ENCODE data around the gene SLC28A3. TPM values are rescaled to one million over a fixed set of nuclear protein-coding genes. Genes with fewer than 3 reads are reported as not detected.

Gene SLC28A3
- total and polyA plus RNA-seq, 2 experiments from 2014 or later = not detected

DNA sequence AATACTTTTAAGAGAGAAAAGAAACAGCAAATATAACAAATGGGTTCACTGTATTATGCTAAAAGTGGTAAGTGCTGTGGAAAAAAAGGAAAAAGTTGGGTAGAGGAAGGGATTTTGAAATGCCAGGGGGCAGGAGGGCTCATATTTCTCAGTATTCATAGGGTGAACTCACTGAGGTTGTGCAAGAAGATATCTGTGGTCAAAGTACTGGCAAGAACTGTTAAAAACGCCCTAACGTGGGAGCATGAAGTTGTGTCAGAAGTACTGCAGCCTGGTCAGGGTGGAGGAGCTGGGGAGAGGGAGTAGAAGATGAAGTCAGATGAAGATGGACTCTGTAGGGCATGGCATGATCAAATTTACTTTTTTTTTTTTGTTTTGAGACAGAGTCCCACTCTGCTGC, 31.2 kb upstream of the SLC28A3 start:
- Mint-ChIP-seq H3K9me3 (peaks cover 3% of the 10 kb centered on the region; the same call in 1 of the 3 replicates), H3K27me3 (ENCODE audit: insufficient read depth, low read depth, poor library complexity) (peaks cover 8% of the 10 kb centered on the region), H3K36me3 (ENCODE audit: low read depth) (no peaks in the 10 kb centered on the region), H3K4me1 (peaks cover 5% of the 10 kb centered on the region; the same call in 2 of the 3 replicates), H3K4me3 (no peak overlapping the region), H3K27ac (peak overlapping the region; percentile 18; the same call in 1 of the 2 replicates)
- ATAC-seq = no peak
- TF ChIP-seq EZH2 (IDR thresholded peaks at IDR 0.05; ENCODE audit: low read depth, unreplicated experiment) (no peak), JUNB (IDR thresholded peaks at IDR 0.05; ENCODE audit: unreplicated experiment) (no peak), POLR2AphosphoS5 (IDR thresholded peaks at IDR 0.05; ENCODE audit: low read depth) (no peak), CTCF (conservative IDR thresholded peaks at IDR 0.05; ENCODE audit: low read depth in 2 of 2) (no peak), EZH2phosphoT487 (IDR thresholded peaks at IDR 0.05; ENCODE audit: unreplicated experiment) (no peak), STAT1 (IDR thresholded peaks at IDR 0.05; ENCODE audit: unreplicated experiment) (no peak), NANOG (IDR thresholded peaks at IDR 0.05; ENCODE audit: borderline replicate concordance) (no peak), CREB1 (CRISPR knock-in tag; IDR thresholded peaks at IDR 0.05; ENCODE audit: low read depth) (no peak), ZNF114 (CRISPR knock-in tag; IDR thresholded peaks at IDR 0.05) (no peak), REST (IDR thresholded peaks at IDR 0.05; ENCODE audit: unreplicated experiment) (no peak), ZNF331 (CRISPR knock-in tag; IDR thresholded peaks at IDR 0.05; ENCODE audit: low read depth) (no peak), ZNF462 (CRISPR knock-in tag; IDR thresholded peaks at IDR 0.05) (no peak)
- TF ChIP-seq, protein P1, sequence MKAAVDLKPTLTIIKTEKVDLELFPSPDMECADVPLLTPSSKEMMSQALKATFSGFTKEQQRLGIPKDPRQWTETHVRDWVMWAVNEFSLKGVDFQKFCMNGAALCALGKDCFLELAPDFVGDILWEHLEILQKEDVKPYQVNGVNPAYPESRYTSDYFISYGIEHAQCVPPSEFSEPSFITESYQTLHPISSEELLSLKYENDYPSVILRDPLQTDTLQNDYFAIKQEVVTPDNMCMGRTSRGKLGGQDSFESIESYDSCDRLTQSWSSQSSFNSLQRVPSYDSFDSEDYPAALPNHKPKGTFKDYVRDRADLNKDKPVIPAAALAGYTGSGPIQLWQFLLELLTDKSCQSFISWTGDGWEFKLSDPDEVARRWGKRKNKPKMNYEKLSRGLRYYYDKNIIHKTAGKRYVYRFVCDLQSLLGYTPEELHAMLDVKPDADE (IDR thresholded peaks at IDR 0.05) = no peak
- Histone ChIP-seq H3K36me3 (ENCODE audit: insufficient read depth) (no peaks in the 10 kb centered on the region), H2AFZ (peak overlapping the region; percentile 28; the same call in 1 of the 2 replicates), H3K4me3 (no peak overlapping the region), H3K9me2 (ENCODE audit: insufficient read depth) (no peaks in the 10 kb centered on the region), H3K79me2 (replicated peaks; ENCODE audit: insufficient read depth) (no peaks in the 10 kb centered on the region), H3K4me1 (ENCODE audit: insufficient read depth) (no peaks in the 10 kb centered on the region), H3K4me2 (no peak overlapping the region), H4K20me1 (replicated peaks; ENCODE audit: insufficient read depth) (no peaks in the 10 kb centered on the region), H3K27me3 (ENCODE audit: insufficient read depth) (no peaks in the 10 kb centered on the region), H3K27ac (ENCODE audit: low read depth) (no peak overlapping the region), H3F3A (replicated peaks; ENCODE audit: low read depth) (no peaks in the 10 kb centered on the region)
- DNase-seq (ENCODE audit: low spot score) = no peak

All from GM23338 (cell line).